NCI-H2171 (cell line): ENCODE results near the gene ZNF83.
"Not testable (repeated sequence)": the region's sequence is repeated elsewhere in the genome, so short reads cannot be mapped to it uniquely, and the experiment has no call there.

Experiments
- DNase-seq: peaks from one replicate; lab custom pipeline; 2025; lab: John Stamatoyannopoulos, UW

ZNF83 gene

GRCh38 chr19:52637718-52638585 lies at the start of gene ZNF83:
Gene ZNF83 (minus strand): TSS chr19:52638355.
- peak; percentile 51 for DNase-seq

- no peak for DNase-seq
Observed at GRCh38 chr19:52687684-52688083, 49.5 kb upstream of the ZNF83 start.

GRCh38 chr19:52685811-52686210 lies 47.7 kb upstream of the ZNF83 start:
- DNase-seq: no peak

DNA sequence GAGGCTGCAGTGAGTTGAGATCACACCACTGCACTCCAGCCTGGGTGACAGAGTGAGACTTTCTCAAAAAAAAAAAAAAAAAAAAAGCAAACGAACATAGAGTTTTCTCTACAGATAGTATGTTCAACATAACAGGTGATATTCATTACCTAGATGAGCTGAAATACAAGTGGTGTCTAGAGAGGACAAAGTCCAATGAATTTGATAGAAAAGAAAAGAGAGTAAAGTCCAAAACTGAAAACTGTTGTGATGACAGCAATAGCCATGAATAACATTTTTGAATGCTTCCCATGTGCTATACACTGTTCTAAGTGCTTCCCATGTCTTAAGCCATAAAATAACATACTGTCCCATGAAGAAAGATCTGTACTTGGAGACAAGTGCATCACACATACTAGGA lies 43.1 kb upstream of the ZNF83 start:
- not testable (repeated sequence) for DNase-seq

DNA sequence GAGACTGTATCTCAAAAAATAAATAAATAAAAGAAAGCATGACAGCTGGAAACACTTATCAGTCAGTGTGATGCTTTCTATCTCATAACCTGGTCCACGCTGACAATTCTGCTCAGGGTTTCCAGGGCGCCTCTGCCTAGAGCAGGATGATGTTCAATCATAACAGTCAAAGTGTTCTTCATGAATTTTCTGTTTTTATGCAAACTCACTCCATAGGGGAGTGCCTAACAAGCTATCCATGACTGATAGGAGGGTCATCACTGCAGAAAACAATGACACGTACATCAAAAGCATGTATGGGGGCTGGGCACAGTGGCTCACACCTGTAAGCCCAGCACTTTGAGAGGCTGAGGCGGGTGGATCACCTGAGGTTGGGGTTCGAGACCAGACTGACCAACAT lies 41.4 kb upstream of the ZNF83 start:
- no peak for DNase-seq

DNA sequence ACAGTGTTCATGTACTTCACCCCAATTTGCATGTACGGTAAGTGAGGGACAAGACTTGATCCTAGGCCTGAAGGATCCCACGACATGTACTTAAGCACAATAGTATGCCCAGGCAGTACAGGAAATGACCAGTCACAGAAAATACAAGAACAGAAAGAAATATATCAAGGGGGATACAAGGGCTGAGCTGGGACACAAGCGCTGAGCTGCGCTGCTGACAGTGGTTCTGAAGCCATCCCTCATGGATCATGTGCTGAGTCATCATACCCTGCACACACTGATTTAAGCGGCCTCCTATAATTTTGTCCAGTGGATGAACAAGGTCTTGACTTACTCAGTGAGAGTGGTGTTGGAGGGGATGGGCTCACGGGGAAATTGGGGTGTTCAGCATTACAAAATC lies 37.1 kb upstream of the ZNF83 start:
- not testable (repeated sequence) for DNase-seq

DNA sequence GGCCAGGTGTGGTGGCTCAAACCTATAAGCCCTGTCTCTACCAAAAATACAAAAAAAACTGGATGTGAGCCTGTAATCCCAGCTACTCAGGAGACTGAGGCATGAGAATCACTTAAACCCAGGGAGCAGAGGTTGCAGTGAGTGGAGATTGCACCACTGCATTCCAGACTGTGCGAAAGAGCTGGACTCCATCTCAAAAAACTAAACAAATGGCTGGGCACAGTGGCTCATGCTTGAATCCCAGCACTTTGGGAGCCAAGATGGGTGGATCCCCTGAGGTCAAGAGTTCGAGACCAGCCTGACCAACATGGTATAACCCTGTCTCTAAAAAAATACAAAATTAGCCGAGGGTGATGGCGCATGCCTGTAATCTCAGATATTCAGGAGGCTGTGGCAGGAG lies 34.9 kb upstream of the ZNF83 start:
- no peak for DNase-seq

- no peak for DNase-seq
Observed at GRCh38 chr19:52670046-52670445, 31.9 kb upstream of the ZNF83 start.

GRCh38 chr19:52669586-52669985 lies 31.4 kb upstream of the ZNF83 start:
- DNase-seq: no peak

- DNase-seq: no peak
Observed at GRCh38 chr19:52667972-52668371, 29.8 kb upstream of the ZNF83 start.

- no peak for DNase-seq
Observed at GRCh38 chr19:52666506-52666905, 28.4 kb upstream of the ZNF83 start.

DNA sequence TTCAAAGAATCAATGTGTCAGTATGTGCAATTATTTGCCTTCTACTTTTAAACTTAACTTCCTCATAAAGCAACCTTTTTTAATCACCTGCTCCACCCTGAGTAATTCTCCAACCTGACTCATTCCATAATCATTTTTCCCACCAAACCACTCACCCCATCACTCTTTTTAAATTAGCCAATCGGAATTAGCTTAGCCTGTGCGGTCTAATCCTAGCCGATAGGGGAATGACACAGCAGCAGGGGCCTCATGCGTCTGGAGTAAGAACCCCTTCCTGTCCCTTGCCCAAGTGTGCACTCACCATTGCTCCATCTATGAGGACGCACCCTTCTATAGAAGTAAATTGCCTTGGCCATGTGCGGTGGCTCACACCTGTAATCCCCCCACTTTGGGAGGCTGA lies 27.4 kb upstream of the ZNF83 start:
- no peak for DNase-seq

DNA sequence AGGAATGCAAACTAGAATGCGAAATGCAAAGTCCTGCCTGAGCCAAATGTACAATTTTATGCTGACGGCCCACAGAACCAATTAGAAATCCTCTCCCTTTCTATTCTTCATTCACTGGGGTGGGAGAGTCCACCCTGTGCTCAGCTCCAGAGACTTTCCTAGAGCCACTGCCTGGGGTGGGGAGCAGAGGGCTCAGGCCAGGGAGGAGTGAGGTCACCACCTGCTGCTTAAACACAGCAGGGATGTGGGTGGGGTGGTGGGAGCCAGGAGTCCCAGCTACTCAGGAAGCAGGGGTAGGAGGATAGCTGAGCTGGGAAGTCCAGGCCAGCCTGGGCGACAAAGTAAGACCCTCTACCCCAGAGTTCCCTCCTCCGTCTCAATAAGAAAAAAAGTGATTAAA lies 26.9 kb upstream of the ZNF83 start:
- no peak for DNase-seq

- DNase-seq: no peak
Observed at GRCh38 chr19:52664461-52664860, 26.3 kb upstream of the ZNF83 start.

DNA sequence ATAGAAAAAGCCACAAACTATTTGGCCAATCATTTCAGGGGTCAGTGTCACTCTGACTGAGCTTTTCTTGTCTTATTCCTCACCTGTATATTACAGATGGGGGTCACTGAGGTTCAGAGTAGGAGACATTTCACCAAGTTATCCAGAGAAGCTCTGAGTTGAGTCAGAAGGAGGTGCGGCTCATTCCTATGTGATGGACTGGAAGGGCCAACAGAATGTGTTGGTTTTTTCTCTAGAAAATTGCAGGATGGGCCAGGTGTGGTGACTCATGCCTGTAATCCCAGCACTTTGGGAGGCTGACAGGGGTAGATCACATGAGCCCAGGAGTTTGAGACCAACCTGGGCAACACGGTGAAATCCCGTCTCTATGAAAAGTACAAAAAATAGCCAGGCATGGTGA lies 24.5 kb upstream of the ZNF83 start:
- no peak for DNase-seq

- no peak for DNase-seq
Observed at GRCh38 chr19:52660981-52661380, 22.8 kb upstream of the ZNF83 start.

DNA sequence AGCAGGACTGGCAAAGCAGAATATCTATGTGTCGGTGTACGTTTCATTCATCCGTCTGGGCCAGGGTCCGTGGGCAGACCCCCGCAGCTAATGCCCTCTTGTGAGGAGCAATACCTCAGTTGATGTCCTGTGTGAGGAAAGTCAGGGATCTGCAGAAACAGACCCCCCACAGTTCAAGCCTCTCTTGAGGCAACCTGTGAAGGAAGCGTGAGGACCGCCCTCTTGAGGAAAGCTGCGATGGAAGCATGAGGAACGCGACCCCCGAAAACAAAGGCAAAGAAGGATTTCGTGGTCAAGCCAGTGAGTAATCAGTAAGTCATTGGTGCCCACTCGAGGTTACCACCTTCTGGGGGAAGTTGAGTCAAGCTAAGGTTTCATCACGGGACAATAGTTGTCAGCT lies 20.9 kb upstream of the ZNF83 start:
- DNase-seq: no peak

- no peak for DNase-seq
Observed at GRCh38 chr19:52658595-52658994, 20.4 kb upstream of the ZNF83 start.

GRCh38 chr19:52653161-52653560 lies 15.0 kb upstream of the ZNF83 start:
- DNase-seq: no peak

- DNase-seq: no peak
Observed at GRCh38 chr19:52651956-52652355, 13.8 kb upstream of the ZNF83 start.

DNA sequence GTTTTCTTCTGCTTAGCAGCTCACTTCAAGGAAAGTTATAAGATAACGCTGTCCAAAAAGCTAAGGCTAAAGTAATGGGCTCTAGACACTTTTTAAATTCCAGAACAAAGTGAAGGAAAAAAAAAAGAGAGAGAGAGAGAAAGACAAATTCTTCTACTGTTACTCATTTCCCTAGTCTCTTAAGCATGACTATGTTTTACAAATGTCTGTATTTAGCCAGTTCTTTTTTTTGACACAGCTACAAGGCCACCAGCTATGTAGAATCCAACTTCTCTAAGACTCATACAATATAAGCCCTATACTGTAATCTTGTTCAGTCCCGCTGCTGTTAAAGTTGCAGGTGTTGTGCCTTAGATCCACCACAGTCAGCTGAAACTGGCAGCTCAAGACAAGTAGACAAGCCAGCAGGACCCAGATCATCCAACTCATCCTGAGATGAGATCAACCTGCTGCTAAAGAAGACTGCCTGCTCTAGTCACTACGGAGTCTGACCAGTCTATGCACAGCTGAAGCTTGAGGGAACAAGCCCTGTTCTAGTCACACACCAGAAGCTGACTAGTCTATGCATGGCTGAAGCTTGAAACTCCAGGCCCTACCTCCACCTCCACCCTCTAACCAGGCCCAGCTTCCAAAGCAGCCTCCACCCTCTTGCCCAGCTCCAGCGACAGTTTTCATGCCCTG lies 10.3 kb upstream of the ZNF83 start:
- DNase-seq: no peak

DNA sequence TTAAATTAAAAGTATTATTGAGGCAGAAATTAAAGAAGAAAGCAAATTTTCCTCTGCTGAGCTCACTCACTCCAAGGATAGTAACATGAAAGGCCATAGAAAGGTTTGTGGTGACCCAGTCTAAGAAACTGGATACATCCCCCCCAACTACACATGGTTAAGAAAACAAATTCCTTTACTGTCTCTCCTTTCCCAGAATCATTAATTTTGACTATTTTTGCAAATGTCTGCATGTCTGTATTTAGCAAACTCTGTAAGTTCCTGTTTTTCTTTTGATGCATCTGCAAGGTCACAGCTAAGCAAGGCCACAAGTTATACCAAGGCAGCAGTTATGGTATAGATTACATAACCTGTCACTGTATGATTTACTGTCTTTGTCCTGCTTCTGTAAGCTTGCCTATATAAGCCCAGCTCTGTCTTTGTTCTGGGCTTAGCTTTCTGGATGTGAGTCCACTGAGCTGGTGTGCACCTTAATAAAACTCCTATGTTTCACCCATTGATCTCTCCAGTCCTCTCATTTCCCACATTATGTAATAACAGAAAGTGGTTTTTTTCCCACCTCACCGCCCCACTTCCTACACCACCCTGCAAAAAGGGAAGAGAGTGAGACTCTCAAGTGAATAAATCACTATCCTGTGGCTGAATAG lies 8.5 kb upstream of the ZNF83 start:
- no peak for DNase-seq

- no peak for DNase-seq
Observed at GRCh38 chr19:52640916-52641315, 2.8 kb upstream of the ZNF83 start.
